WTC11 (cell line): ENCODE measurements around the gene TBKBP1.

ENCODE experiments used
- CBFB ChIP-seq: sonication (generic); formaldehyde crosslinking; IDR thresholded peaks from 2 replicates; pipeline ENCODE4 v1.8.1; 2022; ENCODE audit warnings: mild to moderate bottlenecking, low read depth, missing genetic modification reagents
- FOXP1 ChIP-seq: sonication (generic); formaldehyde crosslinking; IDR thresholded peaks from 2 replicates; pipeline ENCODE4 v1.8.0; 2022; ENCODE audit warnings: missing genetic modification reagents, mild to moderate bottlenecking, moderate library complexity, borderline replicate concordance
- PRDM15 ChIP-seq: sonication (generic); formaldehyde crosslinking; IDR thresholded peaks from 2 replicates; pipeline ENCODE4 v1.8.0; 2022; ENCODE audit warnings: missing genetic modification reagents
- TF ChIP-seq, protein P1 (sequence below): fragments of 200-600 bp; IDR thresholded peaks from 2 replicates; pipeline ENCODE4 v1.8.0; 2022; ENCODE audit warnings: antibody characterized with exemption

DNA sequence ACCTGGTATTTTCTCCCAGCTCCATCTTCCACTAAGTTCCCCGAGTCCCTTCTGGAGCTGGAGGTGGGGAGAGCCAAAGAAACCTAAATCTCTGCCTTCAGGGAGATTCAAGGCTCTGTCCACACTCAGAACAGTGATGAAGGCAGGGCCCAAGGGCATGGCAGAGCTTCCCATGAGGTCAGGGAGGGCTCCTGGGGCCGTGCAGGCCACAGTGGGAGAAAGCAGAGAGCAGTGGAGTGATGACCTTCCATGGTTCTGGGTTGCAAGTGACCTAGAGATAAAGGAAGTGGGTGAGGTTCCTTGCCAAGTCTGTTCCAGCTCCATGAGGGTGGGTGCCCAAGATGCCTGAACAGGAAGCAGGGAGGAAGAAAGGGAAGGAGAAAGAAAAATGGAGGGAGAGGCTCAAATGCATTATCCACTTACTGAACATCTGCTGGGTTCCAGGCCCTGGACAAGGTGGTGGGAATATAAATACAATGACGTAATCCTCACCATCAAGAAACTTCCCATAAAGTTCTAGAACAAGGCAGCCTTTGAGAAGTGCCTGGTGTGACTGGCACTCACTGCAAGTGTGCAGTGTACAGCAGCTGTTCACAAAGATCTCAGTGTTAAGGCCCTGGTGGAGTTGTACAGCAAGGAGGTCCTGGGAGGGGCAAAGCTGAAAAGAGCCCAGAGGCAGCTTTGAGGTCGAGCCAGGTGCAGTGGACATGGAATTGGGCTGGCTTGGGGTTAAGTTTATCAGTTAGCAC lies 13.3 kb downstream of the TBKBP1 start:
- TF ChIP-seq CBFB (CRISPR knock-in tag): no peak
- TF ChIP-seq, protein P1, sequence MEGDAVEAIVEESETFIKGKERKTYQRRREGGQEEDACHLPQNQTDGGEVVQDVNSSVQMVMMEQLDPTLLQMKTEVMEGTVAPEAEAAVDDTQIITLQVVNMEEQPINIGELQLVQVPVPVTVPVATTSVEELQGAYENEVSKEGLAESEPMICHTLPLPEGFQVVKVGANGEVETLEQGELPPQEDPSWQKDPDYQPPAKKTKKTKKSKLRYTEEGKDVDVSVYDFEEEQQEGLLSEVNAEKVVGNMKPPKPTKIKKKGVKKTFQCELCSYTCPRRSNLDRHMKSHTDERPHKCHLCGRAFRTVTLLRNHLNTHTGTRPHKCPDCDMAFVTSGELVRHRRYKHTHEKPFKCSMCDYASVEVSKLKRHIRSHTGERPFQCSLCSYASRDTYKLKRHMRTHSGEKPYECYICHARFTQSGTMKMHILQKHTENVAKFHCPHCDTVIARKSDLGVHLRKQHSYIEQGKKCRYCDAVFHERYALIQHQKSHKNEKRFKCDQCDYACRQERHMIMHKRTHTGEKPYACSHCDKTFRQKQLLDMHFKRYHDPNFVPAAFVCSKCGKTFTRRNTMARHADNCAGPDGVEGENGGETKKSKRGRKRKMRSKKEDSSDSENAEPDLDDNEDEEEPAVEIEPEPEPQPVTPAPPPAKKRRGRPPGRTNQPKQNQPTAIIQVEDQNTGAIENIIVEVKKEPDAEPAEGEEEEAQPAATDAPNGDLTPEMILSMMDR: no peak
- TF ChIP-seq PRDM15 (CRISPR knock-in tag): no peak
- no peak for TF ChIP-seq FOXP1
